Smooth muscle cell (in vitro differentiated cells): Measurements from ENCODE around the gene MAGI2. TPM values are rescaled to one million over a fixed set of nuclear protein-coding genes. Genes with fewer than 3 reads are reported as not detected.

Source experiments
- DNase-seq: peaks from one replicate; lab custom pipeline; 2025; ENCODE audit not compliant: unreplicated experiment; lab: John Stamatoyannopoulos, UW
- H2AFZ ChIP-seq: fragments of 200-600 bp; sonication (generic); 2 replicates; pipeline ENCODE4 v1.6.0; 2016; ENCODE audit warnings: antibody characterized with exemption, low read depth, mild to moderate bottlenecking
- H3F3A ChIP-seq: fragments of 200-600 bp; sonication (generic); 2 replicates; pipeline ENCODE4 v1.6.0; 2017; ENCODE audit warnings: antibody characterized with exemption, low read depth
- H3K27ac ChIP-seq: fragments of 200-600 bp; sonication (generic); 2 replicates; pipeline ENCODE4 v1.5.1; 2016; ENCODE audit warnings: low read depth, mild to moderate bottlenecking
- H3K27me3 ChIP-seq: fragments of 200-600 bp; sonication (generic); 2 replicates; pipeline ENCODE4 v1.6.1; 2016; ENCODE audit warnings: low read depth, mild to moderate bottlenecking
- H3K36me3 ChIP-seq: fragments of 200-600 bp; sonication (generic); 2 replicates; pipeline ENCODE4 v1.5.1; 2016; ENCODE audit warnings: low read depth
- H3K4me1 ChIP-seq: fragments of 200-600 bp; sonication (generic); 2 replicates; pipeline ENCODE4 v1.5.1; 2016; ENCODE audit warnings: low read depth
- H3K4me2 ChIP-seq: fragments of 200-600 bp; sonication (generic); 2 replicates; pipeline ENCODE4 v1.6.0; 2016; ENCODE audit warnings: mild to moderate bottlenecking
- H3K4me3 ChIP-seq: fragments of 200-600 bp; sonication (generic); 2 replicates; pipeline ENCODE4 v1.5.1; 2016; ENCODE audit warnings: mild to moderate bottlenecking
- H3K79me2 ChIP-seq: fragments of 200-600 bp; sonication (generic); 2 replicates; pipeline ENCODE4 v1.6.0; 2016; ENCODE audit warnings: low read depth, mild to moderate bottlenecking
- H3K9ac ChIP-seq: fragments of 200-600 bp; sonication (generic); 2 replicates; pipeline ENCODE4 v1.6.0; 2016; ENCODE audit warnings: low read depth
- H3K9me3 ChIP-seq: fragments of 200-600 bp; sonication (generic); replicated peaks from 2 replicates; pipeline ENCODE4 v1.5.1; 2016; ENCODE audit warnings: low read depth
- H4K20me1 ChIP-seq: fragments of 200-600 bp; sonication (generic); 2 replicates; pipeline ENCODE4 v1.6.0; 2016; ENCODE audit warnings: low read depth
- CTCF ChIP-seq: fragments of 200-600 bp; sonication (generic); IDR thresholded peaks from 2 replicates; pipeline ENCODE4 v1.5.1; 2017; ENCODE audit warnings: borderline replicate concordance, mild to moderate bottlenecking, antibody characterized with exemption; ENCODE audit not compliant: insufficient read depth, poor library complexity, severe bottlenecking
- WGBS: methylation state at CpG from one replicate; pipeline ENCODE4 v1.1.7; 2016; ENCODE audit warnings: low lambda C conversion rate; 5-methylcytosine and 5-hydroxymethylcytosine counted together
- polyA plus RNA-seq: library from polyadenylated mRNA; unstranded; fragments of >200 nt; fragmentation: Nextera tagmentation; extraction: Ambion mirVana; gene quantifications from 2 replicates; pipeline ENCODE4 v1.2.1, GENCODE V29; 2016
- total RNA-seq: library from RNA; depleted of rRNA; stranded (reverse); fragments of >200 nt; gene quantifications from 2 replicates; pipeline ENCODE4 v1.2.3, GENCODE V29; 2014

Gene MAGI2
- total and polyA plus RNA-seq, 2 experiments from 2014 or later, result 3.4 to 10.7 TPM

DNA sequence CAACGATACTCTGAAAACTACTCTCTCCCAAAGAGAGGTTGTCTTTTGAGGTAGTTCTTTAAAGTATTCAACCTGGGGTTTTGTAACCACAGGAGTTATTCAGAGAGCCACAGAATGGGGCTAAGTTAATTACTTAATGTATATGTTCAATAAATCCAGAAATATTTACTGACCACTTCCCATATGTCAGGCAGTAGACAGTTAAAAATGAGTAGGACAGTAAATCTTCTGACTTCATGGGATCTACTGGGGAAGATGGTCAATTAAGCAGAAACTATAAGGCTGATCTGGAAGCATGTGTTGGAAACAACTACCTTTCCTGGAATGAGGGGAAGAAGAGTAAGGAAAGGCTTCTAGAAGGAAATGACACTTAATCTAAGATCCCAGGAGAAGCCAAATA, 167.7 kb downstream of the MAGI2 start:
- peaks cover 9% of the 10 kb centered on the region for H3K4me1 ChIP-seq
- H3F3A ChIP-seq, result peaks cover 4% of the 10 kb centered on the region
- no peak overlapping the region for H2AFZ ChIP-seq

GRCh38 chr7:79284211-79284610, 169.3 kb downstream of the MAGI2 start:
- Histone ChIP-seq H3K9me3 (no peaks in the 10 kb centered on the region), H3F3A (peaks cover 4% of the 10 kb centered on the region), H3K4me3 (no peak overlapping the region), H3K4me2 (no peak overlapping the region), H2AFZ (no peak overlapping the region), H4K20me1 (no peaks in the 10 kb centered on the region), H3K79me2 (no peaks in the 10 kb centered on the region), H3K27me3 (no peaks in the 10 kb centered on the region), H3K36me3 (no peaks in the 10 kb centered on the region), H3K9ac (no peak overlapping the region), H3K27ac (no peak overlapping the region), H3K4me1 (peaks cover 9% of the 10 kb centered on the region)
- no peak for DNase-seq
- TF ChIP-seq CTCF, result no peak

More for the DNA sequence above, 167.7 kb downstream of the MAGI2 start:
- Histone ChIP-seq H3K4me2 (no peak overlapping the region), H3K79me2 (no peaks in the 10 kb centered on the region), H3K9me3 (no peaks in the 10 kb centered on the region), H4K20me1 (no peaks in the 10 kb centered on the region), H3K27me3 (no peaks in the 10 kb centered on the region), H3K4me3 (no peak overlapping the region), H3K27ac (no peak overlapping the region), H3K9ac (no peak overlapping the region), H3K36me3 (no peaks in the 10 kb centered on the region)
- DNase-seq, result no peak
- 76% methylated on average over 1 of the region's 1 CpG for WGBS
- no peak for TF ChIP-seq CTCF

- peak overlapping the region; percentile 76 for H3K4me2 ChIP-seq
- no peaks in the 10 kb centered on the region for H3K36me3 ChIP-seq
- H3K4me1 ChIP-seq, result peaks cover 9% of the 10 kb centered on the region
- TF ChIP-seq CTCF, result no peak
- DNase-seq, result no peak
- no peaks in the 10 kb centered on the region for H3K9me3 ChIP-seq
- WGBS, result 20% methylated on average over 2 of the region's 2 CpGs
- H3F3A ChIP-seq, result peaks cover 4% of the 10 kb centered on the region
- H3K27ac ChIP-seq, result peak overlapping the region; percentile 65
- H3K4me3 ChIP-seq, result no peak overlapping the region
- no peak overlapping the region for H2AFZ ChIP-seq
- H4K20me1 ChIP-seq, result no peaks in the 10 kb centered on the region
- H3K79me2 ChIP-seq, result no peaks in the 10 kb centered on the region
- H3K9ac ChIP-seq, result no peak overlapping the region
- no peaks in the 10 kb centered on the region for H3K27me3 ChIP-seq
Observed at GRCh38 chr7:79282882-79283602, 170.4 kb downstream of the MAGI2 start.

DNA sequence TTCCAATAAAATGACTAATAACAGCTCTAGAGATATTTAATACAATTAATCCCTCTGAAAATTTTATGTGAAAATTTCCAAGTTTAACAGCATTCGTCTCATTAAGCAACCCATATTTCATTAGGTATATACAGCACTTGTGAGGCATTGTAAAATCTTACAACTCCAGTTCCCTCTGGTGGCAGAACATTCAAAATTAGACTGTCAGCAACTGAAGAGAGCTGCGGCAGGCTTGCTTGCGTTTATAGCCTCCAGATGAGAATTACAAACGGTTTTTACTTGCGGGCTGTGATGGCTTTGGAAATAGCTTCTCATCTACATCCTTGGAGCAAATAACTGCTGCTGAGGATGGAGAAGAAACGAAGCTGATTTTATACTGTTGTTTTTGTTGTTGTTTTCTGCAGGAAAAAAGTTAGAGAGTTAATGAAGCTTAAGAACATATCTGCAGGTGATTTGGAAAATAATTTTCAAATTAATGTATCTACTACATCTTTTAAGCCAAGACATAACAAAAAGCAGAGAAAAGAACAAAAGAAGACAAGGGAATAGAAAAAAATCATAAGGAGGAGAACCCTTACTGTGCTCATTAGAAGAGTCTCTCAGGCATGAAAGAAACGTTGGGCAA, 171.3 kb downstream of the MAGI2 start:
- no peak for DNase-seq
- H3K4me3 ChIP-seq, result peak overlapping the region; percentile 21
- WGBS, result 27% methylated on average over 7 of the region's 7 CpGs

More for the DNA sequence above, 171.3 kb downstream of the MAGI2 start:
- H3K4me2 ChIP-seq, result peak overlapping the region; percentile 76
- H3K36me3 ChIP-seq, result no peaks in the 10 kb centered on the region
- no peak overlapping the region for H3K9ac ChIP-seq
- H4K20me1 ChIP-seq, result no peaks in the 10 kb centered on the region
- H3K4me1 ChIP-seq, result peaks cover 9% of the 10 kb centered on the region
- H2AFZ ChIP-seq, result peak overlapping the region; percentile 24
- no peaks in the 10 kb centered on the region for H3K79me2 ChIP-seq
- H3K27me3 ChIP-seq, result no peaks in the 10 kb centered on the region
- peak; percentile 38 for TF ChIP-seq CTCF
- no peaks in the 10 kb centered on the region for H3K9me3 ChIP-seq
- peaks cover 4% of the 10 kb centered on the region for H3F3A ChIP-seq
- peak overlapping the region; percentile 65 for H3K27ac ChIP-seq
